ENCODE data around the gene HIC2.
"Not testable (repeated sequence)": the region's sequence is repeated elsewhere in the genome, so short reads cannot be mapped to it uniquely, and the experiment has no call there.

The HIC2 gene

GRCh38 chr22:21435998-21436810 is 19.0 kb downstream of the HIC2 start:
- not testable (repeated sequence) for DNase-seq

GRCh38 chr22:21438013-21438412 is 20.8 kb downstream of the HIC2 start:
- DNase-seq: not testable (repeated sequence)

GRCh38 chr22:21440018-21440636 is 23.0 kb downstream of the HIC2 start:
- not testable (repeated sequence) for DNase-seq

GRCh38 chr22:21440676-21441075 is 23.5 kb downstream of the HIC2 start:
- DNase-seq: not testable (repeated sequence)

GRCh38 chr22:21441170-21441569 is 24.0 kb downstream of the HIC2 start:
- DNase-seq: not testable (repeated sequence)

GRCh38 chr22:21442123-21442522 is 25.0 kb downstream of the HIC2 start:
- not testable (repeated sequence) for DNase-seq

- not testable (repeated sequence) for DNase-seq
Observed at GRCh38 chr22:21442646-21443045, 25.5 kb downstream of the HIC2 start.

GRCh38 chr22:21443057-21443734 is 26.0 kb downstream of the HIC2 start:
- DNase-seq: no peak

- no peak for DNase-seq
Observed at GRCh38 chr22:21443735-21444421, 26.7 kb downstream of the HIC2 start.

GRCh38 chr22:21444701-21445436 is 27.7 kb downstream of the HIC2 start:
- DNase-seq: no peak

- no peak for DNase-seq
Observed at GRCh38 chr22:21445437-21446127, 28.4 kb downstream of the HIC2 start.

GRCh38 chr22:21446128-21446826 is 29.1 kb downstream of the HIC2 start:
- no peak for DNase-seq

- DNase-seq: no peak
Observed at GRCh38 chr22:21446827-21447690, 29.9 kb downstream of the HIC2 start.

GRCh38 chr22:21447694-21448402 is 30.7 kb downstream of the HIC2 start:
- DNase-seq: no peak

- DNase-seq: no peak
Observed at GRCh38 chr22:21448627-21449416, 31.7 kb downstream of the HIC2 start.

GRCh38 chr22:21449531-21450319 is 32.6 kb downstream of the HIC2 start:
- no peak for DNase-seq

- DNase-seq: no peak
Observed at GRCh38 chr22:21450320-21450831, 33.2 kb downstream of the HIC2 start.
